ENCODE results near the gene ADPRH. TPM values are rescaled to one million over a fixed set of nuclear protein-coding genes. Genes with fewer than 3 reads are reported as not detected.

The ADPRH gene
- total and polyA plus RNA-seq, 5 donors = 6.5 to 11.9 (median 10.2) TPM

Other genes starting within 250 kb of the ADPRH start
- 10 to 100 TPM; 18.4 to 36.0 (median 24.3) TPM for gene TMEM39A, start 115.9 kb upstream of the ADPRH start, total RNA-seq
- 6.7 TPM for gene TMEM39A, start 115.9 kb upstream of the ADPRH start, polyA plus RNA-seq
- 10 to 100 TPM in 1 of 4 donors, 1 to 10 TPM in 3; 5.9 to 14.1 (median 7.6) TPM for gene POGLUT1, start 110.5 kb upstream of the ADPRH start, total RNA-seq
- 4.5 TPM for gene POGLUT1, start 110.5 kb upstream of the ADPRH start, polyA plus RNA-seq
- 100 to 1,000 TPM; 205 to 254 (median 232) TPM for gene TIMMDC1, start 80.9 kb upstream of the ADPRH start, total RNA-seq
- 146 TPM for gene TIMMDC1, start 80.9 kb upstream of the ADPRH start, polyA plus RNA-seq
- gene CD80, start 19.9 kb upstream of the ADPRH start, total RNA-seq = under 1 TPM in 3 of 4 donors, not detected in 1; 0.17 to 0.54 (median 0.26) TPM
- gene CD80, start 19.9 kb upstream of the ADPRH start, polyA plus RNA-seq = 0.14 TPM
- gene PLA1A, start 18.4 kb downstream of the ADPRH start, total RNA-seq = 1 to 10 TPM; 4.3 to 7.5 (median 5.5) TPM
- gene PLA1A, start 18.4 kb downstream of the ADPRH start, polyA plus RNA-seq = 4.4 TPM
- 100 to 1,000 TPM; 348 to 827 (median 453) TPM for gene POPDC2, start 81.1 kb downstream of the ADPRH start, total RNA-seq
- 504 TPM for gene POPDC2, start 81.1 kb downstream of the ADPRH start, polyA plus RNA-seq
- 100 to 1,000 TPM; 108 to 138 (median 132) TPM for gene COX17, start 97.9 kb downstream of the ADPRH start, total RNA-seq
- 622 TPM for gene COX17, start 97.9 kb downstream of the ADPRH start, polyA plus RNA-seq
- gene CFAP91, start 123.5 kb downstream of the ADPRH start, total RNA-seq = 1 to 10 TPM in 3 of 4 donors, under 1 TPM in 1; 0.80 to 1.7 (median 1.3) TPM
- gene CFAP91, start 123.5 kb downstream of the ADPRH start, polyA plus RNA-seq = 0.50 TPM
- gene NR1I2, start 202.6 kb downstream of the ADPRH start, total RNA-seq = under 1 TPM in 1 of 4 donors, not detected in 3; 0.18 TPM
- 0.07 TPM for gene NR1I2, start 202.6 kb downstream of the ADPRH start, polyA plus RNA-seq

Measured in right cardiac atrium (tissue), 5 donors.